T-cell (primary cell): Measurements from ENCODE around the gene STOX1. TPM values are rescaled to one million over a fixed set of nuclear protein-coding genes. Genes with fewer than 3 reads are reported as not detected.

ENCODE experiments used
- ATAC-seq, 4 experiments: fragments of 200-7000 bp in 3 of 4; fragments of 150-1000 bp in 1 of 4; cut with Tn5 transposase; replicated peaks in 1 of 4; 1 replicate in 3 of 4; 2 replicates in 1 of 4; pipeline ENCODE4 v1.10.0; 2021; ENCODE audit warnings: moderate library complexity in 3 of 4, mild to moderate bottlenecking in 2 of 4, moderate number of reproducible peaks in 1 of 4
- CTCF ChIA-PET, 2 donors: fragments of 300-600 bp; sonication (Branson Sonifier 250); formaldehyde crosslinking; loops; one replicate each; lab custom pipeline; 2022; ENCODE audit warnings: antibody characterized with exemption in 2 of 2; lab: Charles Lee
- POLR2A ChIA-PET, 2 donors: fragments of 300-600 bp; sonication (Branson Sonifier 250); formaldehyde crosslinking; loops; one replicate each; lab custom pipeline; 2022; ENCODE audit warnings: antibody characterized with exemption in 2 of 2; lab: Charles Lee
- DNase-seq, 35 experiments: peaks; one replicate each; pipeline versions ENCODE4 v3.0.0 to v3.0.0-alpha.2; 2013 to 2023
- H3K27ac ChIP-seq: one replicate; pipeline ENCODE4 v1.5.1; 2013; ENCODE audit warnings: low read length
- H3K27me3 ChIP-seq, 2 experiments: replicated peaks in 1 of 2; 1 replicate in 1 of 2; 2 replicates in 1 of 2; pipeline versions ENCODE4 v1.6.1 to v1.7.0; 2013; ENCODE audit warnings: low read length in 1 of 2, mixed read lengths in 1 of 2; ENCODE audit not compliant: control insufficient read depth in 2 of 2, insufficient read depth in 2 of 2; ENCODE audit errors: extremely low read depth in 1 of 2
- H3K36me3 ChIP-seq, 2 donors: 1 replicate in 1 of 2; 2 replicates in 1 of 2; pipeline versions ENCODE4 v1.6.1 to v1.7.0; 2013; ENCODE audit warnings: low read length in 1 of 2; ENCODE audit not compliant: control insufficient read depth in 2 of 2, insufficient read depth in 1 of 2; ENCODE audit errors: extremely low read depth in 1 of 2
- H3K4me1 ChIP-seq, 2 experiments: 1 replicate in 1 of 2; 2 replicates in 1 of 2; pipeline versions ENCODE4 v1.6.1 to v1.7.0; 2013; ENCODE audit warnings: low read length in 2 of 2, mixed read lengths in 1 of 2; ENCODE audit not compliant: insufficient read depth in 2 of 2, control insufficient read depth in 1 of 2; ENCODE audit errors: extremely low read depth in 1 of 2
- H3K4me3 ChIP-seq, 2 donors: 1 replicate in 1 of 2; 2 replicates in 1 of 2; pipeline versions ENCODE4 v1.5.1 to v1.7.0; 2013; ENCODE audit warnings: mild to moderate bottlenecking in 2 of 2, low read length in 1 of 2, moderate library complexity in 1 of 2; ENCODE audit not compliant: control insufficient read depth in 1 of 2; ENCODE audit errors: extremely low read depth in 1 of 2
- H3K9me3 ChIP-seq: 2 replicates; pipeline ENCODE4 v1.7.0; 2013
- H3K27ac Mint-ChIP-seq, 2 donors: one replicate each; pipeline ENCODE4 v1.8.0; 2020 to 2021; ENCODE audit warnings: mild to moderate bottlenecking in 2 of 2, mixed read lengths in 2 of 2
- H3K27me3 Mint-ChIP-seq, 2 donors: one replicate each; pipeline ENCODE4 v1.8.0; 2021 to 2022; ENCODE audit warnings: mixed read lengths in 2 of 2
- H3K36me3 Mint-ChIP-seq: one replicate; pipeline ENCODE4 v1.8.0; 2021; ENCODE audit warnings: mixed read lengths
- H3K4me1 Mint-ChIP-seq, 3 donors: one replicate each; pipeline ENCODE4 v1.8.0; 2020 to 2022; ENCODE audit warnings: mixed read lengths in 3 of 3, mild to moderate bottlenecking in 1 of 3
- H3K4me3 Mint-ChIP-seq, 3 donors: one replicate each; pipeline ENCODE4 v1.8.0; 2020 to 2022; ENCODE audit warnings: mild to moderate bottlenecking in 3 of 3, mixed read lengths in 3 of 3, moderate library complexity in 3 of 3
- H3K9me3 Mint-ChIP-seq, 3 donors: one replicate each; pipeline ENCODE4 v1.8.0; 2020 to 2022; ENCODE audit warnings: mixed read lengths in 3 of 3
- WGBS: methylation state at CpG from one replicate; pipeline ENCODE4 v1.1.5; 2013; ENCODE audit warnings: missing lambda C conversion rate; ENCODE audit not compliant: insufficient coverage; 5-methylcytosine and 5-hydroxymethylcytosine counted together
- total RNA-seq, 35 experiments: library from RNA in 6 of 35; stranded (reverse) in 6 of 35; fragments of 120-200 nt in 1 of 35; gene quantifications; one replicate each; pipeline versions ENCODE4 v1.2.1 to v1.2.4 and lab custom pipeline; 2013 to 2026

Gene STOX1
- total RNA-seq, result 1 to 10 TPM in 1 of 5 donors, under 1 TPM in 4; 0.16 to 1.1 (median 0.50) TPM
- 0.33 TPM for total RNA-seq (2013)
- 0.21 to 3.3 (median 0.87) reads per million in 29 experiments for total RNA-seq (lab: John Stamatoyannopoulos, UW)

GRCh38 chr10:68826764-68827591 is at the start of gene STOX1:
Gene STOX1, plus strand, starts transcription at chr10:68827531. Its CDS starts 93 bp downstream, at chr10:68827624.
- H3K4me1 Mint-ChIP-seq, result peaks cover 5 to 21% (median 20%) of the 10 kb centered on the region in 3 donors
- Histone ChIP-seq H3K27ac (no peak within 1 kb of the TSS), H3K4me1 (peaks cover 0 to 25% of the 10 kb centered on the region in 2 experiments), H3K9me3 (no peaks in the 10 kb centered on the region), H3K27me3 (peaks cover 0 to 16% of the 10 kb centered on the region in 2 experiments), H3K36me3 (no peaks in the 10 kb centered on the region), H3K4me3 (peak within 1 kb of the TSS; percentile 49 to 88)
- DNase-seq (peak in 33 of 35 experiments; percentile 3 to 68 (median 31)), ATAC-seq (peak; percentile 76 to 81 (median 78))
- no peak within 1 kb of the TSS for H3K27ac Mint-ChIP-seq
- H3K4me3 Mint-ChIP-seq, result peak within 1 kb of the TSS; percentile 75 to 79 (median 77)
- WGBS, result 6% methylated on average over 57 of the region's 63 CpGs
- POLR2A ChIA-PET, result interaction anchor here in 1 of 2 donors (0.6 kb wide), 1 partner anchor 79 kb away, joined by 4 read pairs; no protein-coding TSS in a partner anchor
- H3K9me3 Mint-ChIP-seq, result no peaks in the 10 kb centered on the region
- no peaks in the 10 kb centered on the region for H3K36me3 Mint-ChIP-seq
- CTCF ChIA-PET, result interaction anchor here in 1 of 2 donors (1.0 kb wide), 1 partner anchor 73 kb away, joined by 6 read pairs; no protein-coding TSS in a partner anchor
- peaks cover 0 to 3% of the 10 kb centered on the region in 2 donors for H3K27me3 Mint-ChIP-seq

- no peaks in the 10 kb centered on the region for H3K9me3 Mint-ChIP-seq
- ATAC-seq (no peak), DNase-seq (no peak)
- WGBS, result 100% methylated on average over 4 of the region's 6 CpGs
- H3K4me3 Mint-ChIP-seq, result no peak overlapping the region
- peaks cover 55% of the 10 kb centered on the region for H3K36me3 Mint-ChIP-seq
- H3K4me1 ChIP-seq, result no peaks in the 10 kb centered on the region
- peaks cover 0 to 11% (median 0%) of the 10 kb centered on the region in 3 donors for H3K4me1 Mint-ChIP-seq
- H3K36me3 ChIP-seq, result peaks cover 3 to 43% of the 10 kb centered on the region in 2 donors
- H3K27me3 Mint-ChIP-seq, result no peaks in the 10 kb centered on the region
- ChIA-PET POLR2A (no interaction called here), CTCF (interaction anchor here in 1 of 2 donors (0.7 kb wide), 1 partner anchor 716 kb away, joined by 9 read pairs; no protein-coding TSS in a partner anchor)
- H3K4me3 ChIP-seq, result no peak overlapping the region
- H3K27me3 ChIP-seq, result no peaks in the 10 kb centered on the region
- H3K27ac Mint-ChIP-seq, result no peak overlapping the region
- no peak overlapping the region for H3K27ac ChIP-seq
- no peaks in the 10 kb centered on the region for H3K9me3 ChIP-seq
Observed at GRCh38 chr10:68781613-68782574, 45.4 kb upstream of the STOX1 start.

GRCh38 chr10:68784476-68784875 is 42.9 kb upstream of the STOX1 start:
- no peak for ATAC-seq

GRCh38 chr10:68787813-68788212 is 39.5 kb upstream of the STOX1 start:
- no peaks in the 10 kb centered on the region for H3K9me3 Mint-ChIP-seq
- CTCF ChIA-PET, result no interaction called here
- Histone ChIP-seq H3K36me3 (peaks cover 0 to 63% of the 10 kb centered on the region in 2 donors), H3K27ac (no peak overlapping the region), H3K9me3 (no peaks in the 10 kb centered on the region), H3K4me3 (no peak overlapping the region), H3K4me1 (no peaks in the 10 kb centered on the region), H3K27me3 (no peaks in the 10 kb centered on the region)
- no peaks in the 10 kb centered on the region for H3K27me3 Mint-ChIP-seq
- DNase-seq (no peak), ATAC-seq (no peak)
- no peak overlapping the region for H3K4me3 Mint-ChIP-seq
- peaks cover 30% of the 10 kb centered on the region for H3K36me3 Mint-ChIP-seq
- WGBS, result no CpG with 5 or more reads among the region's 3 CpGs
- H3K27ac Mint-ChIP-seq, result no peak overlapping the region
- POLR2A ChIA-PET, result interaction anchor here in 1 of 2 donors (0.7 kb wide), 1 partner anchor 147 kb away, joined by 4 read pairs; no protein-coding TSS in a partner anchor
- H3K4me1 Mint-ChIP-seq, result no peaks in the 10 kb centered on the region

More at GRCh38 chr10:68784476-68784875, 42.9 kb upstream of the STOX1 start:
- no peak for DNase-seq
- Histone ChIP-seq H3K4me1 (no peaks in the 10 kb centered on the region), H3K36me3 (peaks cover 0 to 59% of the 10 kb centered on the region in 2 donors), H3K27me3 (no peaks in the 10 kb centered on the region), H3K4me3 (no peak overlapping the region), H3K27ac (no peak overlapping the region), H3K9me3 (no peaks in the 10 kb centered on the region)
- 100% methylated on average over 3 of the region's 7 CpGs for WGBS
- peaks cover 0 to 11% (median 0%) of the 10 kb centered on the region in 3 donors for H3K4me1 Mint-ChIP-seq
- H3K4me3 Mint-ChIP-seq, result no peak overlapping the region
- CTCF ChIA-PET, result no interaction called here
- H3K27ac Mint-ChIP-seq, result no peak overlapping the region
- peaks cover 43% of the 10 kb centered on the region for H3K36me3 Mint-ChIP-seq
- H3K9me3 Mint-ChIP-seq, result no peaks in the 10 kb centered on the region
- POLR2A ChIA-PET, result no interaction called here
- no peaks in the 10 kb centered on the region for H3K27me3 Mint-ChIP-seq

GRCh38 chr10:68790476-68790875 is 36.9 kb upstream of the STOX1 start:
- Mint-ChIP-seq H3K4me1 (no peaks in the 10 kb centered on the region), H3K36me3 (peaks cover 35% of the 10 kb centered on the region), H3K4me3 (no peak overlapping the region), H3K27me3 (no peaks in the 10 kb centered on the region), H3K9me3 (no peaks in the 10 kb centered on the region), H3K27ac (no peak overlapping the region)
- Histone ChIP-seq H3K36me3 (peaks cover 0 to 62% of the 10 kb centered on the region in 2 donors), H3K27ac (no peak overlapping the region), H3K27me3 (no peaks in the 10 kb centered on the region), H3K4me3 (no peak overlapping the region), H3K9me3 (no peaks in the 10 kb centered on the region), H3K4me1 (no peaks in the 10 kb centered on the region)
- ChIA-PET CTCF (no interaction called here), POLR2A (no interaction called here)
- DNase-seq, result no peak
- no peak for ATAC-seq
- 93% methylated on average over 2 of the region's 10 CpGs for WGBS
